HepG2 (cell line): ENCODE measurements around the gene ZNF20. TPM values are rescaled to one million over a fixed set of nuclear protein-coding genes. Genes with fewer than 3 reads are reported as not detected.

Experiments
- ATF7 ChIP-seq, 2 experiments: fragments of 450-650 bp in 1 of 2; sonication (generic) in 1 of 2; formaldehyde crosslinking in 1 of 2; IDR thresholded peaks; 2 replicates each; pipeline versions ENCODE4 v1.4.0 to v1.6.1; 2016 to 2020; ENCODE audit warnings: antibody characterized with exemption in 1 of 2, mild to moderate bottlenecking in 1 of 2, missing genetic modification reagents in 1 of 2
- IRF2 ChIP-seq: IDR thresholded peaks from 2 replicates; pipeline ENCODE4 v1.6.1; 2018; ENCODE audit warnings: missing genetic modification reagents, missing compliant biosample characterization
- KLF6 ChIP-seq: IDR thresholded peaks from 2 replicates; pipeline ENCODE4 v1.8.0; 2016; ENCODE audit warnings: missing biosample characterization, missing genetic modification reagents
- PHF21A ChIP-seq: sonication (generic); formaldehyde crosslinking; IDR thresholded peaks from 2 replicates; pipeline ENCODE4 v1.5.0; 2020; ENCODE audit warnings: mild to moderate bottlenecking, missing genetic modification reagents
- PHF5A ChIP-seq: IDR thresholded peaks from one replicate; pipeline ENCODE4 v1.6.1; 2018; ENCODE audit warnings: low read depth, missing genetic modification reagents; ENCODE audit not compliant: unreplicated experiment
- RXRB ChIP-seq: IDR thresholded peaks from 2 replicates; pipeline ENCODE4 v1.6.1; 2016; ENCODE audit warnings: borderline replicate concordance, missing genetic modification reagents, missing compliant biosample characterization
- ZNF256 ChIP-seq: sonication (generic); formaldehyde crosslinking; conservative IDR thresholded peaks from 2 replicates; pipeline ENCODE4 v1.4.0; 2020; ENCODE audit warnings: missing genetic modification reagents
- ZNF317 ChIP-seq: sonication (generic); formaldehyde crosslinking; IDR thresholded peaks from 2 replicates; pipeline ENCODE4 v1.5.0; 2020; ENCODE audit warnings: mild to moderate bottlenecking, missing genetic modification reagents
- ZNF383 ChIP-seq: sonication (generic); formaldehyde crosslinking; IDR thresholded peaks from 2 replicates; pipeline ENCODE4 v1.4.0; 2020; ENCODE audit warnings: missing genetic modification reagents, mild to moderate bottlenecking, borderline replicate concordance
- ZNF605 ChIP-seq: sonication (generic); formaldehyde crosslinking; IDR thresholded peaks from 2 replicates; pipeline ENCODE4 v1.8.0; 2022; ENCODE audit warnings: mild to moderate bottlenecking, missing genetic modification reagents
- polyA plus RNA-seq, 8 experiments: library from polyadenylated mRNA; depleted of rRNA in 3 of 8; stranded (reverse) in 7 of 8; unstranded in 1 of 8; fragments of >200 nt; fragmentation: Illumina TruSeq in 4 of 8; extraction: Trizol in 4 of 8; gene quantifications; 2 replicates each; pipeline versions ENCODE4 v1.2.1 to v1.2.3, GENCODE V29; 2011 to 2016; ENCODE audit warnings: low read depth in 4 of 8, missing spikeins in 1 of 8, mixed read lengths in 1 of 8; ENCODE audit not compliant: insufficient read depth in 1 of 8
- total RNA-seq, 5 experiments: library from RNA; depleted of rRNA; stranded (reverse); fragments of >200 nt; fragmentation: Illumina TruSeq; extraction: Trizol; gene quantifications; 2 replicates each; pipeline ENCODE4 v1.2.3, GENCODE V29; 2016; ENCODE audit warnings: low read depth in 1 of 5
- TF ChIP-seq, protein P1 (sequence below): IDR thresholded peaks from 2 replicates; pipeline ENCODE4 v1.6.1; 2016; ENCODE audit warnings: low read depth
- TF ChIP-seq, protein P2 (sequence below): sonication (generic); formaldehyde crosslinking; IDR thresholded peaks from 2 replicates; pipeline ENCODE4 v1.8.0; 2023; ENCODE audit warnings: mild to moderate bottlenecking, missing genetic modification reagents
- TF ChIP-seq, protein P3 (sequence below): sonication (generic); formaldehyde crosslinking; IDR thresholded peaks from 2 replicates; pipeline ENCODE4 v1.5.1; 2020; ENCODE audit warnings: mild to moderate bottlenecking, moderate library complexity, missing genetic modification reagents
- TF ChIP-seq, protein P4 (sequence below): sonication (generic); formaldehyde crosslinking; conservative IDR thresholded peaks from 2 replicates; pipeline ENCODE4 v1.8.0; 2022; ENCODE audit warnings: mild to moderate bottlenecking, moderate library complexity, missing genetic modification reagents
- TF ChIP-seq, protein P5 (sequence below): sonication (generic); formaldehyde crosslinking; IDR thresholded peaks from 2 replicates; pipeline ENCODE4 v1.4.0; 2020; ENCODE audit warnings: missing genetic modification reagents

ZNF20 gene
- total and polyA plus RNA-seq, 2 of the 13 experiments (the other 11 are each of a cell fraction or from before 2014, with no cell fraction given), result 1.6 to 8.0 TPM

DNA sequence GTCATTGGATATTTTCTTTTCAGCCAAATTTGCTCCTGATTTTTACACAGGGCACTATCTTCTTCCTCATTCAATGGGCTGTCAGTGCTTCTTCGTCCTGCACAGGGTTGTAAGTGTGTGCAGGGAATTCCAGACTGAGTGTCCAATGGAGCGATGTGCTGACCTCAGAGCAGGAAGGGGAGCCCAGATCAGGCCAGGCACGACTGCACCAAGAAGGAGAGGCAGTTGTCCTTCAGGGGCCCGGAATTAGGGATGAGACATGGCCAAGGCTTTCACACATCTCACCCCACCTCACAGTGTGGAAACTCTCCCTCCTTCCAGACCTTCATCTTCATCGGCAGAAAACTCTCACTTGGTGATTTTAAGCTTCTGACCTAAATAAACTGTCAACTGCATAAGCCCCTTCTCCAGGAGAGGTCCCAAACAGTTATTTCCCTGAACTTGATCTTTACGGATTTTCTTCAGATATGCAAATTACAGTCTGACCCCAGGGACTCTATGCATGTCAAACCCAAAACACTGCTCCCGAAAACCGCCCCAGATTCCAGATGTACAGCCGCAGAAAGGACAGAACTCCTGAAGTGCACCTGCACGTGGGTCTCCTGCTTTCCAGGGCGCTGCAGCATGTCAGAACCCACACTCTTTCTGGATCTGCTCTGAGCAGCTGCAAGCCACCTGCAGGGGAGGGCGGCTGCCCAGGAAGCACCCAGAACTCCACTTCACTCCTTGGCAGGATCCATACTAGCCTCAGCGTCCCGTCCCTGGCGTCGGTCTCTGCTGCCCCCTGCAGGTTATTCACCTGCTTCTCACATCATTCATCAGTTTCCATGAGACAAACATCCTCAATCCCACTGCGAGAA, 625 bp upstream of the ZNF20 start (continued):
- TF ChIP-seq, protein P1, sequence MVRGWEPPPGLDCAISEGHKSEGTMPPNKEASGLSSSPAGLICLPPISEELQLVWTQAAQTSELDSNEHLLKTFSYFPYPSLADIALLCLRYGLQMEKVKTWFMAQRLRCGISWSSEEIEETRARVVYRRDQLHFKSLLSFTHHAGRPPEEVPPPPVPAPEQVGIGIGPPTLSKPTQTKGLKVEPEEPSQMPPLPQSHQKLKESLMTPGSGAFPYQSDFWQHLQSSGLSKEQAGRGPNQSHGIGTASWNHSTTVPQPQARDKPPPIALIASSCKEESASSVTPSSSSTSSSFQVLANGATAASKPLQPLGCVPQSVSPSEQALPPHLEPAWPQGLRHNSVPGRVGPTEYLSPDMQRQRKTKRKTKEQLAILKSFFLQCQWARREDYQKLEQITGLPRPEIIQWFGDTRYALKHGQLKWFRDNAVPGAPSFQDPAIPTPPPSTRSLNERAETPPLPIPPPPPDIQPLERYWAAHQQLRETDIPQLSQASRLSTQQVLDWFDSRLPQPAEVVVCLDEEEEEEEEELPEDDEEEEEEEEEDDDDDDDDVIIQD, result 0 out of 2 replicates have a peak, but pooled peaks have one; percentile 27
- no peak for TF ChIP-seq ATF7 (IDR thresholded peaks at IDR 0.05)
- no peak; the same call in 1 of the 2 replicates for TF ChIP-seq ATF7 (CRISPR knock-in tag; IDR thresholded peaks at IDR 0.05)
- no peak for TF ChIP-seq ZNF317 (CRISPR knock-in tag)
- TF ChIP-seq, protein P2, sequence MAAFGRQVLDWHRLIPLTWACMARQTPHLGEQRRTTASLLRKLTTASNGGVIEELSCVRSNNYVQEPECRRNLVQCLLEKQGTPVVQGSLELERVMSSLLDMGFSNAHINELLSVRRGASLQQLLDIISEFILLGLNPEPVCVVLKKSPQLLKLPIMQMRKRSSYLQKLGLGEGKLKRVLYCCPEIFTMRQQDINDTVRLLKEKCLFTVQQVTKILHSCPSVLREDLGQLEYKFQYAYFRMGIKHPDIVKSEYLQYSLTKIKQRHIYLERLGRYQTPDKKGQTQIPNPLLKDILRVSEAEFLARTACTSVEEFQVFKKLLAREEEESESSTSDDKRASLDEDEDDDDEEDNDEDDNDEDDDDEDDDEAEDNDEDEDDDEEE (CRISPR knock-in tag), result peak; percentile 68; the same call in 1 of the 2 replicates
- 0 out of 2 replicates have a peak, but pooled peaks have one; percentile 26 for TF ChIP-seq PHF21A (CRISPR knock-in tag)
- TF ChIP-seq ZNF383 (CRISPR knock-in tag), result no peak
- TF ChIP-seq, protein P3, sequence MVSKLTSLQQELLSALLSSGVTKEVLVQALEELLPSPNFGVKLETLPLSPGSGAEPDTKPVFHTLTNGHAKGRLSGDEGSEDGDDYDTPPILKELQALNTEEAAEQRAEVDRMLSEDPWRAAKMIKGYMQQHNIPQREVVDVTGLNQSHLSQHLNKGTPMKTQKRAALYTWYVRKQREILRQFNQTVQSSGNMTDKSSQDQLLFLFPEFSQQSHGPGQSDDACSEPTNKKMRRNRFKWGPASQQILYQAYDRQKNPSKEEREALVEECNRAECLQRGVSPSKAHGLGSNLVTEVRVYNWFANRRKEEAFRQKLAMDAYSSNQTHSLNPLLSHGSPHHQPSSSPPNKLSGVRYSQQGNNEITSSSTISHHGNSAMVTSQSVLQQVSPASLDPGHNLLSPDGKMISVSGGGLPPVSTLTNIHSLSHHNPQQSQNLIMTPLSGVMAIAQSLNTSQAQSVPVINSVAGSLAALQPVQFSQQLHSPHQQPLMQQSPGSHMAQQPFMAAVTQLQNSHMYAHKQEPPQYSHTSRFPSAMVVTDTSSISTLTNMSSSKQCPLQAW, result peak; percentile 63; the same call in 1 of the 2 replicates
- TF ChIP-seq IRF2 (CRISPR knock-in tag), result peak; percentile 72
- TF ChIP-seq, protein P4, sequence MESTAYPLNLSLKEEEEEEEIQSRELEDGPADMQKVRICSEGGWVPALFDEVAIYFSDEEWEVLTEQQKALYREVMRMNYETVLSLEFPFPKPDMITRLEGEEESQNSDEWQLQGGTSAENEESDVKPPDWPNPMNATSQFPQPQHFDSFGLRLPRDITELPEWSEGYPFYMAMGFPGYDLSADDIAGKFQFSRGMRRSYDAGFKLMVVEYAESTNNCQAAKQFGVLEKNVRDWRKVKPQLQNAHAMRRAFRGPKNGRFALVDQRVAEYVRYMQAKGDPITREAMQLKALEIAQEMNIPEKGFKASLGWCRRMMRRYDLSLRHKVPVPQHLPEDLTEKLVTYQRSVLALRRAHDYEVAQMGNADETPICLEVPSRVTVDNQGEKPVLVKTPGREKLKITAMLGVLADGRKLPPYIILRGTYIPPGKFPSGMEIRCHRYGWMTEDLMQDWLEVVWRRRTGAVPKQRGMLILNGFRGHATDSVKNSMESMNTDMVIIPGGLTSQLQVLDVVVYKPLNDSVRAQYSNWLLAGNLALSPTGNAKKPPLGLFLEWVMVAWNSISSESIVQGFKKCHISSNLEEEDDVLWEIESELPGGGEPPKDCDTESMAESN, result peak; percentile 22; the same call in 1 of the 2 replicates
- TF ChIP-seq ZNF256 (CRISPR knock-in tag), result no peak
- 0 out of 2 replicates have a peak, but pooled peaks have one; percentile 42 for TF ChIP-seq ZNF605 (CRISPR knock-in tag)
- TF ChIP-seq PHF5A (CRISPR knock-in tag), result peak; percentile 51
- TF ChIP-seq RXRB (CRISPR knock-in tag), result peak; percentile 32; the same call in 1 of the 2 replicates
- no peak for TF ChIP-seq KLF6 (CRISPR knock-in tag)
- TF ChIP-seq, protein P5, sequence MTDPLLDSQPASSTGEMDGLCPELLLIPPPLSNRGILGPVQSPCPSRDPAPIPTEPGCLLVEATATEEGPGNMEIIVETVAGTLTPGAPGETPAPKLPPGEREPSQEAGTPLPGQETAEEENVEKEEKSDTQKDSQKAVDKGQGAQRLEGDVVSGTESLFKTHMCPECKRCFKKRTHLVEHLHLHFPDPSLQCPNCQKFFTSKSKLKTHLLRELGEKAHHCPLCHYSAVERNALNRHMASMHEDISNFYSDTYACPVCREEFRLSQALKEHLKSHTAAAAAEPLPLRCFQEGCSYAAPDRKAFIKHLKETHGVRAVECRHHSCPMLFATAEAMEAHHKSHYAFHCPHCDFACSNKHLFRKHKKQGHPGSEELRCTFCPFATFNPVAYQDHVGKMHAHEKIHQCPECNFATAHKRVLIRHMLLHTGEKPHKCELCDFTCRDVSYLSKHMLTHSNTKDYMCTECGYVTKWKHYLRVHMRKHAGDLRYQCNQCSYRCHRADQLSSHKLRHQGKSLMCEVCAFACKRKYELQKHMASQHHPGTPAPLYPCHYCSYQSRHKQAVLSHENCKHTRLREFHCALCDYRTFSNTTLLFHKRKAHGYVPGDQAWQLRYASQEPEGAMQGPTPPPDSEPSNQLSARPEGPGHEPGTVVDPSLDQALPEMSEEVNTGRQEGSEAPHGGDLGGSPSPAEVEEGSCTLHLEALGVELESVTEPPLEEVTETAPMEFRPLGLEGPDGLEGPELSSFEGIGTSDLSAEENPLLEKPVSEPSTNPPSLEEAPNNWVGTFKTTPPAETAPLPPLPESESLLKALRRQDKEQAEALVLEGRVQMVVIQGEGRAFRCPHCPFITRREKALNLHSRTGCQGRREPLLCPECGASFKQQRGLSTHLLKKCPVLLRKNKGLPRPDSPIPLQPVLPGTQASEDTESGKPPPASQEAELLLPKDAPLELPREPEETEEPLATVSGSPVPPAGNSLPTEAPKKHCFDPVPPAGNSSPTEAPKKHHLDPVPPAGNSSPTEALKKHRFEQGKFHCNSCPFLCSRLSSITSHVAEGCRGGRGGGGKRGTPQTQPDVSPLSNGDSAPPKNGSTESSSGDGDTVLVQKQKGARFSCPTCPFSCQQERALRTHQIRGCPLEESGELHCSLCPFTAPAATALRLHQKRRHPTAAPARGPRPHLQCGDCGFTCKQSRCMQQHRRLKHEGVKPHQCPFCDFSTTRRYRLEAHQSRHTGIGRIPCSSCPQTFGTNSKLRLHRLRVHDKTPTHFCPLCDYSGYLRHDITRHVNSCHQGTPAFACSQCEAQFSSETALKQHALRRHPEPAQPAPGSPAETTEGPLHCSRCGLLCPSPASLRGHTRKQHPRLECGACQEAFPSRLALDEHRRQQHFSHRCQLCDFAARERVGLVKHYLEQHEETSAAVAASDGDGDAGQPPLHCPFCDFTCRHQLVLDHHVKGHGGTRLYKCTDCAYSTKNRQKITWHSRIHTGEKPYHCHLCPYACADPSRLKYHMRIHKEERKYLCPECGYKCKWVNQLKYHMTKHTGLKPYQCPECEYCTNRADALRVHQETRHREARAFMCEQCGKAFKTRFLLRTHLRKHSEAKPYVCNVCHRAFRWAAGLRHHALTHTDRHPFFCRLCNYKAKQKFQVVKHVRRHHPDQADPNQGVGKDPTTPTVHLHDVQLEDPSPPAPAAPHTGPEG (CRISPR knock-in tag), result no peak
